ENCODE results near the gene CLCN4.

CLCN4 gene

GRCh38 chrX:10120828-10121227 is 35.9 kb upstream of the CLCN4 start:
- Mint-ChIP-seq H3K27me3 (no peaks in the 10 kb centered on the region), H3K9me3 (no peaks in the 10 kb centered on the region), H3K4me1 (ENCODE audit: low read depth) (peaks cover 55% of the 10 kb centered on the region), H3K36me3 (ENCODE audit: low read depth) (peaks cover 21% of the 10 kb centered on the region), H3K27ac (no peak overlapping the region), H3K4me3 (no peak overlapping the region)

DNA sequence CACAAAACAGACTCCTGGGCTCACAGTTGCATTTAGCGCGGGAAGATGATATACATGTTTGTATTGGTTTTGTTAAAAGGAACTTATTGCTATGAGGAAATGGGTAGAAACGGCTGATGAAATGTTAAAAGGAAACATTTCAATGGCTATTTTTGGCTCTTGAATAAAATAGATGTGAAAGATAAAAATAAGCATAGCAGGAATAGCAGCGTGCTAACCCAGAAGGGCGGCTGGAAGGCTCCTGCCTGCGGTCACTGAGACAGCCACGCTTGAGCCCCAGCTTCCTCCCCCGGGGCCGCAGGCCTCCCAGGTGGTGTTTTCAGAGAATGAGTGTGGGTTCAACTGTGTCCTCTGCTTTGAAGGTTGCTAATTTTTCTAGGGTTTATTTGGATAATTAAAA is 35.0 kb upstream of the CLCN4 start:
- H3K4me1 Mint-ChIP-seq (ENCODE audit: low read depth), result peaks cover 48% of the 10 kb centered on the region
- H3K36me3 Mint-ChIP-seq (ENCODE audit: low read depth), result peaks cover 20% of the 10 kb centered on the region
- peak overlapping the region; percentile 21 for H3K27ac Mint-ChIP-seq
- no peaks in the 10 kb centered on the region for H3K9me3 Mint-ChIP-seq
- no peaks in the 10 kb centered on the region for H3K27me3 Mint-ChIP-seq
- no peak overlapping the region for H3K4me3 Mint-ChIP-seq

DNA sequence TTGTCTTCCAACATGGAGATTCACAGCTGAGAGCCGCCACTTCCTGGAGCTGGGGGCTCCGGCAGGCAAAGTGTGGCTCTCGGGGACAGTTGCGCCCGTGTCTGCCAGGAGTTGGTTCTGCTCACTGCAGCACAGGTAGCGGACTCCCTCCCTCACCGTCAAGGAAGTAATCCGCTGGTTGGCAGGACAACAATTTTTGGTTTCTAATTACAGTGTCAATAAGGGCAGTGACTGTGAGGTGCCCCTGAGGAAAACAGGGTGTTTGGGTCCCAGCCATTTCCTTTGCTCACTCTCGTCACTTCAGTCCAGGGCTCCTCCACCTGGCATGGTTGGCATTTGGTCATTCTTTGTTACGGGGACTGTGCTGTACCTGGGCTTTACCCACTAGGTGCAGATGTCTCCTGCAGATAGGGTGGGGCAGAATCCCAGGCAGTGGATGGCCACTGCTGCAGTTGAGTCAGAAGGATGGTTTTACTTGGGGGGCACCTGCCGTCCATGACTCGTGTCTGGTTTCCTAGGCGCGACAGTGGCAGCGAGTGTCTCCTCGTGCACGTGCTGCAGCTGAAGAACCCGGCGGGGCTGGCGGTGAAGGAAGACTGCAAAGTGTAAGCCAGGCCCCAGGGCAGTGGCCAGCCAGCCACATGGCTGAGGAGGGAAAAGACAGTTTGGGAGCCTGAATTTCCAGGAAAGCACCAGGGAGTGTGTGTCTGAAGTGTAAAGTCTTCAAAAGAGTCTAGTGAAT is 32.1 kb upstream of the CLCN4 start:
- no peaks in the 10 kb centered on the region for H3K27me3 Mint-ChIP-seq
- peaks cover 25% of the 10 kb centered on the region for H3K4me1 Mint-ChIP-seq (ENCODE audit: low read depth)
- no peaks in the 10 kb centered on the region for H3K9me3 Mint-ChIP-seq
- H3K27ac Mint-ChIP-seq, result no peak overlapping the region
- H3K36me3 Mint-ChIP-seq (ENCODE audit: low read depth), result peaks cover 13% of the 10 kb centered on the region
- H3K4me3 Mint-ChIP-seq, result no peak overlapping the region

DNA sequence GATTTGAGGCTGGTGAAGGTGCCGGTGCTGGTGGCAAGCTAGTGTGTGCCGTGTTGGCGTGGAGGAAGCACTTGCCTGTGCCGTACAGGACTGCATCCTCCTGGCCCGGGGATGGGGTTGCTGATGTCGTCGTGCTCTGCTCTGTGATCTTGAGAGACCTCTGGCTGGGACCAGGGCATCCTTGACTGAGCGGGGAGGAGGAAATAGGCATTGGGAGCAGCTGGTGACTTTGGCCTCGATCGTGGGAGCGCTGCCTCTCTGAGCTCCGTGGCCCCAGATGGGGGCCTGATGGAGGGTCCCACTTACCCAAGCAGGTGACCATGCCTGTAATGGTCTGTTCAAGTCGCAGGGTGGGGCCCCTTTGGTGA is 31.5 kb upstream of the CLCN4 start:
- Mint-ChIP-seq H3K27me3 (no peaks in the 10 kb centered on the region), H3K9me3 (no peaks in the 10 kb centered on the region), H3K27ac (no peak overlapping the region), H3K4me3 (no peak overlapping the region), H3K4me1 (ENCODE audit: low read depth) (peaks cover 23% of the 10 kb centered on the region), H3K36me3 (ENCODE audit: low read depth) (peaks cover 13% of the 10 kb centered on the region)

DNA sequence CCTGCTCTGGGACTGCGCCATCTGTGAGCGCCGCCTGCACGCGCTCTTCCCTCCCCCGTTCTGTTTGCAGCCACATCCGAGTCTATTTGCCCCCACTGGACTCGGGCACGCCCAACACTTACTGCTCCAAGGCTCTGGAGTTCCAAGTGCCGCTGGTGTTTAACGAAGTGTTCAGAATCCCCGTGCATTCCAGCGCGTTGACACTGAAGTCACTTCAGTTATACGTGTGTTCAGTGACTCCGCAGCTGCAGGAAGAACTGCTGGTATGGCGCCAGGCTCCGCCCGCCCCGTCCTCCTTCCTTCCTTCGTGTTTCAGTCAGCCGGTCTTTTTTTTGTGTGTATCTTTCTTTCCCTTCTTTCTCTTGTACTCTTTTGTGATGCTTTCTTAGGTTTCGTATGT is 30.7 kb upstream of the CLCN4 start:
- Mint-ChIP-seq H3K4me1 (ENCODE audit: low read depth) (peaks cover 15% of the 10 kb centered on the region), H3K9me3 (no peaks in the 10 kb centered on the region), H3K27ac (no peak overlapping the region), H3K27me3 (no peaks in the 10 kb centered on the region), H3K4me3 (no peak overlapping the region), H3K36me3 (ENCODE audit: low read depth) (peaks cover 13% of the 10 kb centered on the region)

DNA sequence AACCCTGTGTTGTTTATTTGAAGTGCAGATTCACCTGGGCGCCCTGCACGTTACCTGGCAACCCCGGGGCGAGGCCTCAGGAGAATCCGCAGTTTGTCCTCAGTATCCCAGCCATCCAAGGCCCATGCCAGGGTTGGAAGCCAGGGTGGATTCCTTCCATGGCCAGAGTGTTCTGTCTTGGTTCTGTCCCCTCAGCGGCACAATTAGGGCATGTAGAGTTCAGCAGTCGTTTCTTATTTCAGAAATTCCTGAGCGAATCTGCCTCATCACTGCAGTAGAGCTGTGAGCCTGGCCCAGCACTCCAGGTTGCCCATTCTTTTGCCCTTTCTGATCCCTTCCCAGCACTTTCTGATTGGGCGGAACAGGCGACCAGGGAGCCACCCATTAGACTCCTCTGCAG is 29.9 kb upstream of the CLCN4 start:
- Mint-ChIP-seq H3K4me3 (no peak overlapping the region), H3K27ac (no peak overlapping the region), H3K27me3 (no peaks in the 10 kb centered on the region), H3K9me3 (no peaks in the 10 kb centered on the region), H3K36me3 (ENCODE audit: low read depth) (peaks cover 13% of the 10 kb centered on the region), H3K4me1 (ENCODE audit: low read depth) (peaks cover 7% of the 10 kb centered on the region)

GRCh38 chrX:10128386-10128785 is 28.4 kb upstream of the CLCN4 start:
- Mint-ChIP-seq H3K9me3 (no peaks in the 10 kb centered on the region), H3K27me3 (no peaks in the 10 kb centered on the region), H3K4me1 (ENCODE audit: low read depth) (no peaks in the 10 kb centered on the region), H3K36me3 (ENCODE audit: low read depth) (peaks cover 13% of the 10 kb centered on the region), H3K27ac (no peak overlapping the region), H3K4me3 (no peak overlapping the region)

DNA sequence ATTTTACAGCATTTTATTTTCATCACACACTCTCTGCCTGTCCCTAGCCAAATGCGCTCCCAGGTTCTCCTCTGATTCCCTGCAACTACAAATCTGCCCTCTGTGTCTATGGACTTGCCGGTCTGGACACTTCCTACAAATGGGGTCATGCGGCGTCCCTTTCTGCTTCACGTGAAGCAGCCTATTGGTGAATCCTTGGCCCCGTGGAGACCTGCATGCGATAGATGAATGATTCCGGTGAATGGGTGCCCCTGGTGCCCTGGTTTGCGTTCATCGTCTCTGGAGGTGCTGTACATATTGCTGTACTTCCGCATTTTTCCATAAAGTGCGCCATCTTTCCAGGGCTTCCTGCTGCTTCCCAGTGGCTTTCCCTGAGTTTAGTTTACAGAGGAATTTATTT is 27.5 kb upstream of the CLCN4 start:
- Mint-ChIP-seq H3K4me1 (ENCODE audit: low read depth) (no peaks in the 10 kb centered on the region), H3K27me3 (no peaks in the 10 kb centered on the region), H3K4me3 (no peak overlapping the region), H3K27ac (no peak overlapping the region), H3K36me3 (ENCODE audit: low read depth) (peaks cover 13% of the 10 kb centered on the region), H3K9me3 (no peaks in the 10 kb centered on the region)

DNA sequence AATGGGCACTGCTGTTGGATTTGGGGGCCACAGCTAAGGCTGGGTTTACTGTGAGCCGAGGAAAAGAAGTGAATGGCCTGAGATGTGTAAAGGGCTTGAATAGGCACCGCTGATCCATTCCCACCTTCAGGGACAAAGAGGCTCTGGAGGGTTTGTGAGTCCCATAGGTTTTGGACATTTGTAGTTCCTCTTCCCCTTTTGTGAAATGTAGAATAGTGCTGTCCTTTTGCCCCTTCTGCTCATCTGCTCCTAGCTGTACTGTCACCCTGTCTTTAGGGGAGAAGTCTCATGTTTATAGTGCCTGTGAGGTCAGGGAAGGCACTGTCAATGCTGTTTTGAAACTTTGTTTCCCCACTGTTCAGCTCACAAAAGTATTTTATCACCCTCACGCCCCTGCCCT is 26.4 kb upstream of the CLCN4 start:
- no peaks in the 10 kb centered on the region for H3K9me3 Mint-ChIP-seq
- H3K27ac Mint-ChIP-seq, result no peak overlapping the region
- H3K36me3 Mint-ChIP-seq (ENCODE audit: low read depth), result peaks cover 10% of the 10 kb centered on the region
- H3K27me3 Mint-ChIP-seq, result no peaks in the 10 kb centered on the region
- H3K4me3 Mint-ChIP-seq, result no peak overlapping the region
- no peaks in the 10 kb centered on the region for H3K4me1 Mint-ChIP-seq (ENCODE audit: low read depth)

DNA sequence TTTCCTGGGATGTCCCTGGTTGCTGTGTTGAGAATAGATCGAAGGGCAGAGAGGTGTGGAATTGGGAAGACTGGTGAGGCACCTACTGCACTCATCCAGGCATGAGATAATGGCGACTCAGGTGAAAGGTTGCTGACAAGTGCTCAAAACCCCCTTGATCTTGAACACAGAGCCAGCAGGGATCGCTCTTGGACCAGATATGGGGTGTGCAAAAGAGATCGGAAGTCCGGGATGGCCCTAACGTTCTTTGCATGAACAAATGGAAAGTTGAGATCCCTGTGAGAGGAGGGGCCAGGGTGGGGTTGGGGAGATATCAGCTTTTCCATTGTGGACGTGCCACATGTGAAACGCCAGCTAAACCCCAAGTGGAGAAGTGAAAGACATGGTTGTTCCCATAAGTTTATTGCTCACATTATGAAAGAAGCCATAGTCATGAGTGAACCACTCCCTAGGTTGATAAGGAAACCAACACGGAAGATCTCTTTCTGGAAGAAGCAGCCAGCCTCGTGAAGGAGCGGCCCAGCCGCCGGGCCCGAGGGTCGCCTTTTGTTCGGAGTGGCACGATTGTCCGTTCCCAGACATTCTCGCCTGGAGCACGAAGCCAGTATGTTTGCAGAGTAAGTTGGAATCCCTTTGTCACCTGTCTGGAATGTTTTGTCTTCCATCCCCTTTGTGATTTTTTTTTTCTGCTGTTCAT is 22.6 kb upstream of the CLCN4 start:
- Mint-ChIP-seq H3K36me3 (ENCODE audit: low read depth) (no peaks in the 10 kb centered on the region), H3K9me3 (no peaks in the 10 kb centered on the region), H3K27ac (no peak overlapping the region), H3K4me3 (no peak overlapping the region), H3K4me1 (ENCODE audit: low read depth) (no peaks in the 10 kb centered on the region), H3K27me3 (no peaks in the 10 kb centered on the region)

- Mint-ChIP-seq H3K4me3 (no peak overlapping the region), H3K9me3 (no peaks in the 10 kb centered on the region), H3K36me3 (ENCODE audit: low read depth) (no peaks in the 10 kb centered on the region), H3K27me3 (no peaks in the 10 kb centered on the region), H3K4me1 (ENCODE audit: low read depth) (no peaks in the 10 kb centered on the region), H3K27ac (no peak overlapping the region)
Observed at GRCh38 chrX:10134921-10135320, 21.9 kb upstream of the CLCN4 start.

DNA sequence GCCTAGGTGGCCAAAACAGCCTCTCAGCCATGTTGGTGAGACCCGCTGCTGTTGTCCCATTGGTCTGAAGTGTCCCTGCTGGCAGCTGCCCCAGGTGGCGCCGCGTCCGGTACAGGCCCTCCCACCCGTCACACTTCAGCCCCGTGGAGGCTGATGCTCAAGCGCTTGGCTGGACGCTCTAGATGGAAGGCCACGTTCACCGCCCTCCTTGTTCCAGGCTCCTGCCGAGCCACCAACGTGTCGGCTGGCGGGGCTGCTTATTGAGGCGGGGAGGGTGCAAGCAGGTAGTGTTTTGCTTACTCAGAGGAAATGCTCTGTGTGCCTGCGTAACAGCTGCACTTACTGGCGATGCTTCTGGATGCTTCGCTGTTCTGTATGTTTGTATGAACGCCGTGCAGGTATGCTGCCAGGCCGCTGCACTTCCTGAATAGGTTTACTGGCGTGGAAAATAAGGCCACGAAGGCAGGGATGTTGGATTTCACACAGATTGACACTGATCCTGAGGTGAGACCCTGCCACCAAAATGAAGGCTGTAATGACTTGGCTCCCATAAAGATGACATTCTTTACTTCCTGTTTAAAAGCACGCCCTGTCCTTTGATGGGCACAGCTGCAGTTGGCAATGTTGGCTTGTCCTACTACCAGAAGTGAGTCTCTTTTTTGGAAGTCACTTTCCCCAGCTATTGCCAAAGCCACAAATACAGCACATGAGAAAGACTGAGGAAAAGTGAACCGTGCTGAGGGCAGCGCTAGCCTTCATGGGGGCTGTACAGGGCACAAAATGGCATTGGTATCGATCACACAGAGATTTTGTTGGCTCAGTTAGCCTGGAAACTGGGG is 21.0 kb upstream of the CLCN4 start:
- Mint-ChIP-seq H3K27me3 (no peaks in the 10 kb centered on the region), H3K9me3 (no peaks in the 10 kb centered on the region), H3K4me3 (no peak overlapping the region), H3K4me1 (ENCODE audit: low read depth) (no peaks in the 10 kb centered on the region), H3K27ac (no peak overlapping the region), H3K36me3 (ENCODE audit: low read depth) (peaks cover 2% of the 10 kb centered on the region)

DNA sequence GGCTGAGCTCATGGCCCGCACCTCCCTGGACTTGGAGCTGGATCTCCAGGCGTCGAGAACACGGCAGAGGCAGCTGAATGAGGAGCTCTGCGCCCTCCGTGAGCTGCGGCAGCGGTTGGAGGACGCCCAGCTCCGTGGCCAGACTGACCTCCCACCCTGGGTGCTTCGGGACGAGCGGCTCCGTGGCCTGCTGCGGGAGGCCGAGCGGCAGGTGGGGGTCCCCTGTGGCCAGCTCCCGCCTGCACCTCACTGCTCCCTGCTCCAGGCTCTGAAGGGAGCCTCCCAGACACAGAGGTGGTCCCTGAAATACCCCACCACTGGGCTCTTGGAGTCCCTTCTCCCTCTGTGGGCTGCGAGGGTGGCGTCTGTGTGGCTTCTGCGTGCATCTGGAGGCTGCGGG is 18.0 kb upstream of the CLCN4 start:
- Mint-ChIP-seq H3K27me3 (no peaks in the 10 kb centered on the region), H3K9me3 (no peaks in the 10 kb centered on the region), H3K4me1 (ENCODE audit: low read depth) (no peaks in the 10 kb centered on the region), H3K36me3 (ENCODE audit: low read depth) (peaks cover 11% of the 10 kb centered on the region), H3K4me3 (no peak overlapping the region), H3K27ac (no peak overlapping the region)

DNA sequence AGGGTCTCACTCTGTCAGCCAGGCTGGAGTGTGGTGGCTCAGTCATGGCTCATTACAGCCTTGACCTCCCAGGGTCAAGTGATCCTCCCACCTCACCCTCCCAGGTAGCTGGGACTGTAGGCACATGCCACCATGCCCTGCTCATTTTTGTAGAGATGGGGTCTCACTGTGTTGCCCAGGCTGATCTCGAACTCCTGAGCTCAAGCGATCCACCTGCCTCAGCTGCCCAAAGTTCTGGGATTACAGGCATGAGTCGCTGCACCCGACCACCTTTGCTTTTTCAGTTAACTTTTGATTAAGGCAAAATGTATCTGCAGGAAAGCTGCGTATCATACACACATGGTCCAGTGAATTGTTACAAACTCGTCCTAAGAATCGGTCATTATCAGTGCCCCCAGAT is 16.5 kb upstream of the CLCN4 start:
- Mint-ChIP-seq H3K36me3 (ENCODE audit: low read depth) (peaks cover 11% of the 10 kb centered on the region), H3K9me3 (no peaks in the 10 kb centered on the region), H3K4me3 (no peak overlapping the region), H3K4me1 (ENCODE audit: low read depth) (no peaks in the 10 kb centered on the region), H3K27ac (no peak overlapping the region), H3K27me3 (no peaks in the 10 kb centered on the region)

- H3K27ac Mint-ChIP-seq, result no peak overlapping the region
- no peaks in the 10 kb centered on the region for H3K9me3 Mint-ChIP-seq
- no peak overlapping the region for H3K4me3 Mint-ChIP-seq
- H3K36me3 Mint-ChIP-seq (ENCODE audit: low read depth), result peaks cover 16% of the 10 kb centered on the region
- H3K27me3 Mint-ChIP-seq, result no peaks in the 10 kb centered on the region
- no peaks in the 10 kb centered on the region for H3K4me1 Mint-ChIP-seq (ENCODE audit: low read depth)
Observed at GRCh38 chrX:10142041-10142599, 14.7 kb upstream of the CLCN4 start.

All from stimulated activated naive CD8-positive, alpha-beta T cell treated with anti-CD3 and anti-CD28 coated beads, Interleukin-15, Interleukin-2, amounts not matched to agents 100 ng/mL and 50 ng/mL, for 24 hours (primary cell).